Activated naive CD8-positive, alpha-beta T cell treated with anti-CD3 and anti-CD28 coated beads, Interleukin-2, amount 50 U/mL, for 24 hours (primary cell): ENCODE results near the gene CCDC83.
"Not testable (repeated sequence)": the region's sequence is repeated elsewhere in the genome, so short reads cannot be mapped to it uniquely, and the experiment has no call there.

Experiments
- ATAC-seq: fragments of 150-1000 bp; cut with Tn5 transposase; one replicate; pipeline ENCODE4 v1.10.0; 2021
- DNase-seq: peaks from one replicate; pipeline ENCODE4 v3.0.0; 2021
- H3K27ac Mint-ChIP-seq: one replicate; pipeline ENCODE4 v1.8.0; 2021; ENCODE audit warnings: mild to moderate bottlenecking, mixed read lengths
- H3K27me3 Mint-ChIP-seq: one replicate; pipeline ENCODE4 v1.8.0; 2021; ENCODE audit warnings: mixed read lengths
- H3K36me3 Mint-ChIP-seq: one replicate; pipeline ENCODE4 v1.8.0; 2021; ENCODE audit warnings: low read depth, mixed read lengths
- H3K4me1 Mint-ChIP-seq: one replicate; pipeline ENCODE4 v1.8.0; 2021; ENCODE audit warnings: mixed read lengths
- H3K4me3 Mint-ChIP-seq: one replicate; pipeline ENCODE4 v1.8.0; 2021; ENCODE audit warnings: mild to moderate bottlenecking, moderate library complexity, mixed read lengths
- H3K9me3 Mint-ChIP-seq: one replicate; pipeline ENCODE4 v1.8.0; 2021; ENCODE audit warnings: mixed read lengths

Gene CCDC83

DNA sequence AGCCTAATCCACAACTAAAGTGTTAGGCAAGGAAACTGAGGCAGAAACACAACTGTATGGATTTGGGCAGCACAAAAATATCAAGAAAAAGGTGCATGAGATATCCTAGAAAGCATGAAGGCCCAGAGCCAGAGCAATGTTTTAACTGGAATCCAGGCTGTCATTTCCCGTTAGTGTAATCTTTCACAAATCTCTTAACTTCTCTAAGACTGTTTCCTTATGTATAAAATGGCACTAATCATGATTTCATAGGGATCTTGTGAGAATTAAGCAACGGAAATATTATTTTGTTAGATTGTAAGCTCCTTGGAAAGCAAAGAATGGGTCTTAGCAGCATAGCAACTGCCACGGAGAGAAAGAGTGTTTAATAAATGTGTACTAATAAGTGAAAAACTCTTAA, 29.6 kb upstream of the CCDC83 start:
- Mint-ChIP-seq H3K27ac (no peak overlapping the region), H3K4me1 (peaks cover 57% of the 10 kb centered on the region), H3K9me3 (no peaks in the 10 kb centered on the region), H3K27me3 (no peaks in the 10 kb centered on the region), H3K36me3 (no peaks in the 10 kb centered on the region), H3K4me3 (no peak overlapping the region)
- DNase-seq (no peak), ATAC-seq (no peak)

DNA sequence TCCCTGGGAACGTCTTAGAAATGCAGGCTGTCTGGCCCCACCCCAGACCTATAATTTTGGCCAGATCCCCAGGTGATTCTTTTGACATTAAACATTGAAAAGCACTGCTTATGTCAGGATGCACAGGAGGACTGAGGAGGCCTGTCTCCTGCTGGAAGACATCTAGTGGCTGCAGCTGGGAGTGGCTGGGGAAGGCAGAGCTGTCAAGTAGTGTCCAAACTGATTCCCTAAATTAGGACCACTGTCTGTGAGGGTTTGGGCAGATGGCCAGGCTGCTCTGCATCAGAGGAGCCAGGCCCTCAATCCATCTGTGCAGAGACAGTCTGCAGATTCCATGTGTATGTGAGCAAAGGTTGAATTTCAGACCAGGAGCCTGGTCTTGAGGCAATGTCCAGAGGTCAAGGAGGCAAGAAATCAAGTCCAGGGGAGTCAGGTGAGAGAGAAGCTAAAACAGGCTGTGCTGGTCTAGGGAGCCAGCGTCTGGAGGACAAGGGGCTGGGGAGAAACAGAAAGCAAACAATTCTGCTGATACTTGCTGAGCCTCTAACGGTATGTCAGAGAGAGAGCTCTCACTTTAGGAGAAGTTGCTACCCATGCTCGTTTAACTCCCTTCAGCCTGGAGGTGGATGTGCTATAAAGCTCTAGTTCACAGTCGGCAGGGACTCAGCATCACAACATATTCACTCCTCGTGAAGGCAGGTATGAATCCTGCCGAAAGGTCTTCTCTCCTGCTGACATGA, 28.9 kb upstream of the CCDC83 start:
- no peaks in the 10 kb centered on the region for H3K27me3 Mint-ChIP-seq
- no peak overlapping the region for H3K4me3 Mint-ChIP-seq
- H3K9me3 Mint-ChIP-seq, result no peaks in the 10 kb centered on the region
- peaks cover 57% of the 10 kb centered on the region for H3K4me1 Mint-ChIP-seq
- peak; percentile 22 for DNase-seq
- no peaks in the 10 kb centered on the region for H3K36me3 Mint-ChIP-seq
- H3K27ac Mint-ChIP-seq, result no peak overlapping the region
- no peak for ATAC-seq

- Mint-ChIP-seq H3K4me1 (peaks cover 50% of the 10 kb centered on the region), H3K27ac (peak overlapping the region; percentile 27), H3K27me3 (no peaks in the 10 kb centered on the region), H3K36me3 (no peaks in the 10 kb centered on the region), H3K4me3 (no peak overlapping the region), H3K9me3 (no peaks in the 10 kb centered on the region)
- DNase-seq (no peak), ATAC-seq (peak; percentile 37)
Observed at GRCh38 chr11:85827748-85828639, 27.2 kb upstream of the CCDC83 start.

- Mint-ChIP-seq H3K4me3 (no peak overlapping the region), H3K27ac (no peak overlapping the region), H3K27me3 (no peaks in the 10 kb centered on the region), H3K36me3 (no peaks in the 10 kb centered on the region), H3K9me3 (no peaks in the 10 kb centered on the region), H3K4me1 (peaks cover 43% of the 10 kb centered on the region)
- ATAC-seq (no peak), DNase-seq (no peak)
Observed at GRCh38 chr11:85828640-85828978, 26.6 kb upstream of the CCDC83 start.

GRCh38 chr11:85829172-85829571, 26.0 kb upstream of the CCDC83 start:
- Mint-ChIP-seq H3K27me3 (no peaks in the 10 kb centered on the region), H3K4me3 (peak overlapping the region; percentile 4), H3K4me1 (peaks cover 38% of the 10 kb centered on the region), H3K9me3 (no peaks in the 10 kb centered on the region), H3K36me3 (no peaks in the 10 kb centered on the region), H3K27ac (no peak overlapping the region)
- ATAC-seq, result no peak
- no peak for DNase-seq

DNA sequence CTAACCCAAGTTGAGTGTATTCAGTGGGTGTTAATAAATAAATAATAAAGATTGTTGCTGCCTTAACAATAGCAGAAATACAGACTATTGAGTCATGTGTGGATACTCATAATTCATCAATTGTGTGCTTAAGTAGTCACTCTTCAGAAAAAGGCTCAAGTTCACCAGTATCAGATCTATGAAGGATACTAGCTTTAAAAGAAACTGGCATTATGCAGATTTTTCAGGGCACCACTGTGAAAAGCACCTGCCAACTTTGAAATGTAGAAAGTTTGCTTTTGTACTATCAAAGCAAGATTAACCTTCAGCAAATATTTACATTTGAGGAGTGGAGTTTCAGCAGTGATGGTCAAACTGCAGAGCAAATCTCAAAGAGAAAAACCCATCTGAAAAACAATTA, 24.1 kb upstream of the CCDC83 start:
- H3K36me3 Mint-ChIP-seq, result no peaks in the 10 kb centered on the region
- no peak overlapping the region for H3K27ac Mint-ChIP-seq
- peaks cover 26% of the 10 kb centered on the region for H3K4me1 Mint-ChIP-seq
- no peak for ATAC-seq
- H3K27me3 Mint-ChIP-seq, result no peaks in the 10 kb centered on the region
- H3K4me3 Mint-ChIP-seq, result no peak overlapping the region
- DNase-seq, result no peak
- peaks cover 8% of the 10 kb centered on the region for H3K9me3 Mint-ChIP-seq

DNA sequence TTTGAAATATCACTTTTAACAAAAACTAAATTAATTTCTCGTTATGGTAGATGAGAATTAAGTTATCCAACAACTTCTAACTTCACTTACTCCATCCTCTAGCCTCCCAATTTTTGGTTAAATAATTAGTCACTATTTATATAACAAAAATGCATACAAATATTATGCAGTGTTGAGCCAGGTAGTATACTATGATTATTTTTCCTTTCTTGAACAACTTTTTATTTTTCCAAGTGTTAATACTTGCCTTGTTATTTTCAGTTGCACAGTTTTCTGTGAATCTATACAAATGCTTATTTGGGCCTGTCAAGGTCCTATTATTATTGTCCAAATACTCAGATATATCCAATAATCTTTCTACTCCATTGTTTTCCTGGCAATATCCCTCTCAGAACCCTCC, 19.9 kb upstream of the CCDC83 start:
- ATAC-seq (no peak), DNase-seq (no peak)
- Mint-ChIP-seq H3K4me3 (no peak overlapping the region), H3K27ac (no peak overlapping the region), H3K27me3 (no peaks in the 10 kb centered on the region), H3K9me3 (peaks cover 10% of the 10 kb centered on the region), H3K4me1 (no peaks in the 10 kb centered on the region), H3K36me3 (no peaks in the 10 kb centered on the region)

DNA sequence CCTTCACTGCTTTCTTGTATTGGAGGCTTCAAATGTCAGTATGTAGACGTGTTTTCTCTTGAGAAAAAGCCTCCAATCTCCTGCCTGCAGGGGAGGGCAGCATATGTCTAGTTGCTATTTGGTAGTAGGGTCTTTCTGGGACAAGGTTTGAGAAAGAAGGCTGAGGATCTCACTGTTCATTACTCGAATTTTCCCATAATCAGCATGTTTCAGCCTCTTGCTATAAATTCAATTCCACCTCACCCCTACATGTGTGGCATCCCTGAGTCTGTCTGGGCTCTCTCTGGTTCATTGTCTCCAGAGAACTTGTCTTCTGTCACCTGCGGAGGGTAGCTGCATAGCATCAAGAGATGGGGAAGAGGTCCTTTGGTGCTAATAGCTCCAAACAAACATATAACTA, 19.5 kb upstream of the CCDC83 start:
- no peaks in the 10 kb centered on the region for H3K36me3 Mint-ChIP-seq
- no peak for DNase-seq
- no peak overlapping the region for H3K4me3 Mint-ChIP-seq
- no peak overlapping the region for H3K27ac Mint-ChIP-seq
- no peaks in the 10 kb centered on the region for H3K4me1 Mint-ChIP-seq
- H3K9me3 Mint-ChIP-seq, result peaks cover 10% of the 10 kb centered on the region
- no peak for ATAC-seq
- H3K27me3 Mint-ChIP-seq, result no peaks in the 10 kb centered on the region

GRCh38 chr11:85840932-85841331, 14.3 kb upstream of the CCDC83 start:
- H3K36me3 Mint-ChIP-seq, H3K27ac Mint-ChIP-seq, H3K4me3 Mint-ChIP-seq, H3K9me3 Mint-ChIP-seq, ATAC-seq, DNase-seq, H3K27me3 Mint-ChIP-seq: not testable (repeated sequence)
- peaks cover 11% of the 10 kb centered on the region for H3K4me1 Mint-ChIP-seq

DNA sequence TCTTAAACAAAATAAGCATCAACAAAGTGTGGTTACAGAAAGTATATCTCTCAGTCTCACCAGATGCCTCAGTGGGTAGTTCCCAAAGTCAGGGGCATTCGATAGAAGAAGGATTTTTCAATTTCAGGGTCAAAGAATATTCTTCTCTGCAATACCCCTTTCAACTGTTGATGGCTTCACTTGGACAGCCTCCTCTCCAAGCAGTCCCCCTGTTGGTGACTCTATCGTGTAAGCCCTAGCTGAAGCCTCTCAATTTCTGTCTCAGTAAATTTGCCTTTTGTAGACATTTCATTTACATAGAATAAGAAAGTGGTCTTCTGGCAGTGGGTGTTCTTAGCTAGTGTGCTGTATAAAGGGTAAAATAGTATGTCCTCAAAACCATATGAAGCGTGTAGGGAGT, 11.3 kb upstream of the CCDC83 start:
- no peaks in the 10 kb centered on the region for H3K9me3 Mint-ChIP-seq
- no peak for DNase-seq

GRCh38 chr11:85844439-85845123, 10.6 kb upstream of the CCDC83 start:
- peak; percentile 90 for ATAC-seq
- H3K27ac Mint-ChIP-seq, result no peak overlapping the region

More for the DNA sequence above, 11.3 kb upstream of the CCDC83 start:
- no peaks in the 10 kb centered on the region for H3K36me3 Mint-ChIP-seq
- ATAC-seq, result no peak
- H3K27me3 Mint-ChIP-seq, result no peaks in the 10 kb centered on the region
- H3K4me1 Mint-ChIP-seq, result peaks cover 12% of the 10 kb centered on the region
- H3K4me3 Mint-ChIP-seq, result no peak overlapping the region
- H3K27ac Mint-ChIP-seq, result no peak overlapping the region

DNA sequence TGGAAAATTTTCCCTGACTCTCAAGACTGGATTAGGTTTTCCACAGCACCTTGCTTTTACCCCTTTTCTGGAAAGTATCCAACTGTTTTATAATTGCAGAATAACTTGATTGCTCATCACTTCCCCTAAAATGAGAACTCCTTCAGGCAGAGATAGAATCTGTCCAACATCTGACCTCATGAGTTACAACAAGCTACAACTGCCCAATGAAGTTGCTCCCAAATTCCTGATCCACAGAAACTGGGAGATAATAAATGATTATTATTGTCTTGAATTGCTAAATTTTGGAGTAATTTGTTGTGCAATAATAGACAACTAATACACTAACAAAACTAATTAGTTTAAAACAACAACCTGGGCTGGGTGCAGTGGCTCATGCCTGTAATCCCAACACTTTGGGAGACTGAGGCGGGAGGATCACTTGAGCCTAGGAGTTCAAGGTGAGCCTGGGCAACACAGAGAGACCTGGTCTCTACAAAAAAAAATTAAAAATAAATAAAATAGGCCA, 10.0 kb upstream of the CCDC83 start:
- no peak for ATAC-seq
- DNase-seq, result no peak
- no peaks in the 10 kb centered on the region for H3K9me3 Mint-ChIP-seq
- H3K4me3 Mint-ChIP-seq, result no peak overlapping the region
- H3K36me3 Mint-ChIP-seq, result peaks cover 1% of the 10 kb centered on the region
- H3K4me1 Mint-ChIP-seq, result peaks cover 12% of the 10 kb centered on the region
- no peaks in the 10 kb centered on the region for H3K27me3 Mint-ChIP-seq
- no peak overlapping the region for H3K27ac Mint-ChIP-seq

More at GRCh38 chr11:85844439-85845123, 10.6 kb upstream of the CCDC83 start:
- no peaks in the 10 kb centered on the region for H3K27me3 Mint-ChIP-seq
- H3K4me1 Mint-ChIP-seq, result peaks cover 12% of the 10 kb centered on the region
- no peak overlapping the region for H3K4me3 Mint-ChIP-seq
- no peaks in the 10 kb centered on the region for H3K9me3 Mint-ChIP-seq
- H3K36me3 Mint-ChIP-seq, result no peaks in the 10 kb centered on the region
- DNase-seq, result no peak

- ATAC-seq (no peak), DNase-seq (no peak)
- H3K27me3 Mint-ChIP-seq, result no peaks in the 10 kb centered on the region
- H3K4me3 Mint-ChIP-seq, result no peak overlapping the region
- H3K36me3 Mint-ChIP-seq, result peaks cover 1% of the 10 kb centered on the region
- no peaks in the 10 kb centered on the region for H3K9me3 Mint-ChIP-seq
- peaks cover 12% of the 10 kb centered on the region for H3K4me1 Mint-ChIP-seq
- H3K27ac Mint-ChIP-seq, result no peak overlapping the region
Observed at GRCh38 chr11:85847436-85847835, 7.7 kb upstream of the CCDC83 start.

GRCh38 chr11:85848006-85848405, 7.2 kb upstream of the CCDC83 start:
- ATAC-seq, result no peak
- DNase-seq, result no peak
- peaks cover 1% of the 10 kb centered on the region for H3K36me3 Mint-ChIP-seq
- H3K9me3 Mint-ChIP-seq, result no peaks in the 10 kb centered on the region
- no peak overlapping the region for H3K27ac Mint-ChIP-seq
- H3K4me1 Mint-ChIP-seq, result peaks cover 12% of the 10 kb centered on the region
- no peak overlapping the region for H3K4me3 Mint-ChIP-seq
- no peaks in the 10 kb centered on the region for H3K27me3 Mint-ChIP-seq
